ENCODE measurements around the gene PIK3C2B.

Gene PIK3C2B

GRCh38 chr1:204478172-204478899 lies 16.3 kb downstream of the PIK3C2B start:
- DNase-seq (ENCODE audit: low read depth in 2 of 2), result no peak

DNA sequence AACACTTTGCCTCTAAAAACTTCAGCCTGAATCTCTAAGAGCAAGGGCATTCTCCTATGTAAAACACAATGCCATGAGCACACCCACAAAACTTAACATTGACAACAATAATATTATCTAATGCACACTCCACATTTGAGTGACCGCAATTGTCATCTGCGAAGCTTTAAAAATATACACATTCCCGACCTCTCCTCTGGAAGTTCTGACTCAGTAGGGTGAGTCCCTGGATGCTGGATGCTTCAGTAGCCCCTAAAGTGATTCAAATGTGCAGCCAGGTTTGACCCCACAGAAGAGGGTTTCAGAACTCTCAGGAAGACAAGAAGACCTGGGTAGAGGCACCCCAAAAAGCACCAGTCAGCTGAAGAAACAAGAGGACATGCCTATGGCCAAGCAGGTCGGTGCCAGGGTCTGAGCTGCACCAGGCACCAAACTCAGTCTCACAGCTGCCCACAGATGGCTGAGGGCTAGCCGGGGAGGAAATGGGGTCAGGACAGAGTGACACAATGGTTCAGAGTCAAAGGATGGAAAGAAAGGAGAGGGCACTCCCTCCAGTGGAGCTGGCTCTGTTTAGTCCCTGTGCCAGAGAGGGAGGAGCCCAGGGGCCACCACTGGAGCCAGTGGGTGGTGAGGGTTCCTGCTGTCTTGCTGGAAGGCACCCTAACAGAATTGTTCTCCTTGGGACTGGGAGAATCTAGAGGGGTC lies 17.4 kb downstream of the PIK3C2B start:
- DNase-seq (ENCODE audit: low read depth in 2 of 2), result no peak

GRCh38 chr1:204476563-204476962 lies 18.0 kb downstream of the PIK3C2B start:
- DNase-seq (ENCODE audit: low read depth in 2 of 2), result no peak

DNA sequence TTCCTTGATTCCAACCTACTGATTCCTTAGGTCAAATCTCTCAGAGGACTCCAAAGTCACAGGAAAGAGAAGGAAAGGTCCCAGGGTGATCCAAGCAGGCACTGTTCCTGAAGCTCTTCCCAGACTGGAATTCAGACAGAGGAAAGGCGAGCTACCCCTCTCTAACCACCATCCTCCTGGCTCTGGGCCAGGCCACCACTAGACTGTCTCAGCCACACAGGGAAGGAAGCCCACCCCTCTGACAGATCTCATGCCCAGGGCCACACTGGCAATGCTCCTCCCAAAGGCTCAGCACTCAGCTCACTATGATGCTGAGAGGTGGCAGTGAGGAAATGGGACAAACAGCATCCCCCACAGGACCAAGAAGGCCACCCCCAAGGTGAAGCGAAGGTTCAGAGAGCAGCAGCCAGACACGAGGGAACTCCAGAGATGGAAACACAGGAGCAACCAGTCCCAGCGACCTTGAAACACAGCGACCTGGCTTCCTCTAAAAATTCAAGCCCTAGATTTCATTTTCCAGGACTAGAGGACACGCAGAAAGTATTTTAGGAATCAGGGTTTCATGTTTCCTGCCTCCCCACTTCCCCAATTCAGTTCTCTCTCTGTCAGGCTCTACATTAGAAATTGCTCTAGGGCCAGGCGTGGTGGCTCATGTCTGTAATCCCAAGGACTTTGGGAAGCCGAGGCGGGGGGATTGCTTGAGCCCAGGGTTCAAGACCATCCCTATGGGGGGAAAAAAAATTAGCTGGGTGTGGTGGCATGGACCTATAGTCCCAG lies 18.8 kb downstream of the PIK3C2B start:
- DNase-seq (ENCODE audit: low read depth in 2 of 2), result no peak

DNA sequence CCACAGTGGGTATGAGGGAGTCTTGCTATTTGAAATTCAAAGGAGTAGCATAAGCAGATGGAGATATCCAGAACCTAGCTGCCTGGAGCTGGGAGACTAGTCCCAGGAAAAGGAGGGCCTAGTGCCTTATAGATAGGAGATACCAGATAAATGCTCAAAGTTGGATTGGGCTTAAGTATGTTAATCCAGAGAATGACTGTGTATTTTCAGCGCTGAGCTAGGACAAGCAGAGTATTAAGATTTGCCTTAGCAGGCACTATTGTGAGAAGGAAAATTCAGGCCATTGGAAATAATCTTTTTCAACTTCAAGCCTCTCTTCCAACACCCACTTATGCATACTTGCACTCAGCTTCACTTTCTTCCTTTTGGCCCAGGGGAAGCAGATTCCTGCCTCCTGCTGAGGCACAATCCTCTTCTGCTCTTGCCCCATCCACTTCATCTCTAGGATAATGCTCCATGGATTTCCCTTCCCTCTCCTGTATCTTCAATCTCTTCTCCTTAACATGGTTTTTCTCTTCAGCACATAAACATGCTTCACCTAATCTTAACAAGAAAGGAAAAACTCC lies 21.1 kb downstream of the PIK3C2B start:
- no peak for DNase-seq (ENCODE audit: low read depth in 2 of 2)

- no peak for DNase-seq (ENCODE audit: low read depth in 2 of 2)
Measured at GRCh38 chr1:204472660-204473059, 21.9 kb downstream of the PIK3C2B start.

DNA sequence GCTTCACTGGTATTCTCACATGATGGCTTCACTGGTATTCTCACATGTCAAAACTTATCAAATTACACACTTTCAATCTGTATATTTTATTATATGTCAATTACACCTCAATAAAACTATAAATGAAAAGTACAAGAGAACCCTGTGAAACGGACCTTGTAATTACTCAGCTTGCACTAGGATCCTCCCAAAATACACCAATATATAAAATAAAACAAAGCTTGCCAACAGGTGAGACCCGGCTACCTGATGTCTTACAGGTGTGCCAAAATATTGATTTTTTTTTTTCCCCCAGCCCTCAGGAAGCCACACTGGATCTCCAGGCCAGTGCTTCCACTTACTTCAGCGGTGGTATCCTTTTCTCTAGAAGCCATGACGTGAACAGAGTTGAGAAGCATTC lies 22.9 kb downstream of the PIK3C2B start:
- DNase-seq (ENCODE audit: low read depth in 2 of 2), result no peak

DNA sequence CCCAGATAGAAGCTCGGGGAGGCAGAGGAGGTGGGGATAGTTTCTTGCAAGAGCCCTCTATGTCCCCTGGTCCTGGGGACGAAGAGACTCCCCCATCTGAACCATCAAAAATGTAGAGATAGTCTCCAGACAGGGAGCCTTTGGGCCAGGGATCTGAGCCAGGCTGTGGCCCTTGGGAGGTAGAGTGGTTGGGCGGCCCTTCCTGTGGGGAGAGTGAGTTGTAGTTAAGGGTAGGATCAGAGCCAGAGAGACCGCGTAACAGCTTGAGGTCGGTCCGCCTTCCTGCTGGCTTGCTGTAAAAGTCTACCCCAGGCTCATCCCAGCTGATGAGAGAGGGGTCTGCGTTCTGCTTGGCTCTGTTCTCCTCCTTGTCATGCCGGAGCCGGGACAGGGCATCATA lies 25.3 kb downstream of the PIK3C2B start:
- no peak for DNase-seq (ENCODE audit: low read depth in 2 of 2)

DNA sequence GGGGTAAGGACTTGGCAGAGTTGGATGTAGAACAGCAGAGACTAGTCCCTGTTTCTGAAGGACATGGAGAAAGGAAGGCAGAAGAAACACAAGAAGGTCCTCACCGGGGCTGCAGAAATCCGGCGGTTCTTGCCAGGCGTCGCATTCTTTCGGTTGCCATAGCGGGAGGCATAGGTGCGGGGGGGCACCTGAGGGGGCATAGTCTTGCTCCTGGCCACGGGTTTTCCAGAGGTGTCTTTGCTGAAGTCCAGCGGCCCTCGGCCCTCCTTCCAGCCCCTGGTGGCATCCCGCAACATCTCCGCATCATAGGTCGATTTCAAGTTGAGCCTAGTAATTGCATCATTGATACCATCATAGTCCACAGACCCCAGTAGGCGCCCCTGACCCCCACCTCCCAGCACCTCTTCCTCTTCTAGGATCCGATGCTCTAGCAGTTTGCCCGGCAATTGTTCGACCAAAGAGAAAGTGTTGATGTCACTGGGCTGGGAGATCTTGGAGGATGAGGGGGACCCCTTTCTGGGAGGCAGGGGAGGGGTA lies 25.8 kb downstream of the PIK3C2B start:
- DNase-seq (ENCODE audit: low read depth in 2 of 2), result no peak

GRCh38 chr1:204468206-204468605 lies 26.4 kb downstream of the PIK3C2B start:
- no peak for DNase-seq (ENCODE audit: low read depth in 2 of 2)

DNA sequence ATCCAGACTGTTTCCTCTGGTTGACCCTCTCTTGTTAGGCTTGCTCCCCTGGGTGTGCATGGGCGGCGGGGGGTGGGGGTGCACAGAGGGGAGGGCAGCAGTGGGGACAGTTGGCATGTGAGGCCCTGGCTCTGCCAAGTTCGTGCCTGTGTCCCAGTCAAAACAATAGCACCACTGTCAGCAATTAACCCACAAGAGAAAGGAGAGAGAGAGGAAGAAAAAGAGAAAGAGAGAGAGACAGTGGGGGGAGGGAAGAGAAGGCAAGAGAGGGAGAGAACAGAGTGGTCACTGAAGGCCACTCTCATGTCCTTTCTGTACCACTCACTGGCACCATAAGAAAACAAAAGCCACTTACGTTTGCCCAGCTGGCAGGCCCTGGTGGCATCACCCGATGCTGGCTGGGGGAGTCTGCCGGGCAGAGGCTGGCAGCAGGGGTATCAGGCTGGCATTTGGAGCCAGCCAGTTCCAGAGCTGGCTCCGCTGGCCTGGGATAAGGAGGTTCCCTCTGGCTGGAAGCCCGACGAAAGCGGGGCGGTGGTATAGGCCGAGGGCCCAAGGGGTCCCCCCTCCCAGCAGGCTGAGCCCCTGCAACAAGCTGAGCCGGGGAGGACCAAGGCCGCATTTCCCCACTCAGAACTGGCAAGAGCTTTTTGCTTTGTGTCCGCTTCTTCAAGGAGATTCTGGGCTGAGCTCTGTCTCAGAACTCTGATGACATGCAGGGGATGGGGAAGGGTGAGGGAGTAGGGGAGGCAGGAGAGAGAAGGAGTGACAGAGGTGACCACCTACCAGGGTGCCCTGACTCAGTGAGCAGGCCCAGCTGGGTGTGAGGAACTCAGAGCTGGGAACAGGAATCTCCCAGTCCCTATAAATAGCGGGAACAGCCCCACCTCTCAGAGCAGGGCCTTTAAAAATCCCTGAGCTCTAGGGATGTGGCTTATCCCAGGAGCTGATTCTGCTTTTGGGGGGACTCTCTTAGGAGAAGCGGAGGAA lies 27.9 kb downstream of the PIK3C2B start:
- no peak for DNase-seq (ENCODE audit: low read depth in 2 of 2)

- DNase-seq (ENCODE audit: low read depth in 2 of 2), result no peak
Measured at GRCh38 chr1:204465546-204466415, 28.8 kb downstream of the PIK3C2B start.

DNA sequence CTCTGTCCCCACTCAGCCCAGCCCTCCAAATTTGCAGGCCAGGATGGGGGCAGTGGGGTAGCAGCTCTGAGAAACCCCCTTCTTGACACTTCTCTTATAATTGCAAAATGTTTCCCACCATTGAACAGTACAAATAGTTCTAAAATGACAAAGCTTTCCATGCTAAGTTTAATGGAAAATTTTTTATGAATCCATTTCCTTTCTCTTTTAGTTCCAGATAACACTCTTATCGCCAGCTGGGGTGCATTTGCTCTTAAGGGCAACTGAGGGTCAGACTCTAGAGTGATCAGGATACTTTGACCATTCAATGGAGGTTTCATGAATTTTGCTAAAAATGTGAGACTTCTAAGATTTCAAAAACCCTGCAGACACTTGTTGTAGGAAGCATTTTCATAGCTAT lies 29.9 kb downstream of the PIK3C2B start:
- no peak for DNase-seq (ENCODE audit: low read depth in 2 of 2)

GRCh38 chr1:204464187-204464631 lies 30.4 kb downstream of the PIK3C2B start:
- DNase-seq (ENCODE audit: low read depth in 2 of 2), result no peak

GRCh38 chr1:204463125-204464060 lies 31.2 kb downstream of the PIK3C2B start:
- DNase-seq (ENCODE audit: low read depth in 2 of 2), result no peak

- no peak for DNase-seq (ENCODE audit: low read depth in 2 of 2)
Measured at GRCh38 chr1:204462229-204462561, 32.4 kb downstream of the PIK3C2B start.

GRCh38 chr1:204461331-204462228 lies 33.0 kb downstream of the PIK3C2B start:
- DNase-seq (ENCODE audit: low read depth in 2 of 2), result peak; percentile 5 to 30

GRCh38 chr1:204460346-204460745 lies 34.3 kb downstream of the PIK3C2B start:
- DNase-seq (ENCODE audit: low read depth in 2 of 2), result no peak

Data from stimulated activated CD8-positive, alpha-beta memory T cell treated with anti-CD3 and anti-CD28 coated beads, Interleukin-7, amount 100 ng/mL, for 4 hours (primary cell).